Activated CD8-positive, alpha-beta memory T cell treated with anti-CD3 and anti-CD28 coated beads, Interleukin-2, amount 50 U/mL, for 1 hour (primary cell): ENCODE data around the gene HNRNPCL1.
"Not testable (repeated sequence)": the region's sequence is repeated elsewhere in the genome, so short reads cannot be mapped to it uniquely, and the experiment has no call there.

Source experiments
- DNase-seq: peaks from one replicate; pipeline ENCODE4 v3.0.0-alpha.2; 2020; ENCODE audit errors: extremely low read depth

HNRNPCL1 gene

DNA sequence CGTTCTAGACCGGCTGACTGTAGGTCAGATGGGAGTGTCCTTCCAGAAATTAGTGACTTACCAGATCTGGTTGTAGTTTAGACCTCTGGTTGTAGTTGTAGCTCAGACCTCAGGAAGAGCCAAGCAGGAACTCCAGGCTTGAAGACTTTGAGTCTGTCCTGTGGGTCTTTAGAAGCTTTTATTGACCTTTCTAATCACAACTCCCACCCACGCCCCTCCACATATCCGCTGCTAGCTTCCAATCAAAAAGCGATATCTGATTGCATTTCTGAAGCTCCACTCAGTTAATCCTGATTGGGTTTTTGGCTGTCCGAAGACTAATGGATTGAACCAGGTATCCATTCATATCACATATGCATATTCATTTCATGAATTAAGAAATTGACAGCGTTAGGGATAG, at the start of gene HNRNPCL1:
HNRNPCL1 (minus strand) TSS at position 101 of the 400 bp plus-strand sequence. CDS start 431 bp downstream, outside the sequence.
- DNase-seq: not testable (repeated sequence)

DNA sequence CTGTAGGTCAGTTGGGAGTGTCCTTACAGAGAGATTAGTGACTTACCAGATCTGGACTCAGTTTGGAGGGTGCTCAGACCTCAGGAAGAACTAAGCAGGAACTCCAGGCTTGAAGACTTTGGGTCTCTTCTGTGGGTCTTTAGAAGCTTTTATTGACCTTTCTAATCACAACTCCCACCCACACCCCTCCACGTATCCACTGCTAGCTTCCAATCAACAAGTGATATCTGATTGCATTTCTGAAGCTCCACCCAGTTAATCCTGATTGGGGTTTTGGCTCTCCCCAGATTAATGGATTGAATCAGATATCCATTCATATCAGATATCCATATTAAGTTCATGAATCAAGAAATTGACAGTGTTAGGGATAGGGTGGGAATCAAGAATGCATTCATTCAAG, 49.6 kb upstream of the HNRNPCL1 start, which contains the start of gene PRAMEF10:
PRAMEF10 (minus strand) TSS at position 101 of the 400 bp plus-strand sequence. CDS start 2,423 bp downstream, outside the sequence.
- DNase-seq: not testable (repeated sequence)

DNA sequence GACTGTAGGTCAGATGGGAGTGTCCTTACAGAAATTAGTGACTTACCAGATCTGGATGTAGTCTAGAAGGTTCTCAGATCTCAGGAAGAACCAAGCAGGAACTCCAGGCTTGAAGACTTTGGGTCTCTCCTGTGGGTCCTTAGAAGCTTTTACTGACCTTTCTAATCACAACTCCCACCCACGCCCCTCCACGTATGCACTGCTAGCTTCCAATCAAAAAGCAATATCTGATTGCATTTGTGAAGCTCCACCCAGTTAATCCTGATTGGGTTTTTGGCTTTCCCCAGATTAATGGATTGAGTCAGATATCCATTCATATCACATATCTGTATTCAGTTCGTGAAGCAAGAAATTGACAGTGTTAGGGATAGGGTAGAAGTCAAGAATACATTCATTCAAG, 37.6 kb upstream of the HNRNPCL1 start, which contains the start of gene PRAMEF4:
PRAMEF4 (minus strand) TSS at position 101 of the 400 bp plus-strand sequence. CDS start 2,807 bp downstream, outside the sequence.
- not testable (repeated sequence) for DNase-seq

DNA sequence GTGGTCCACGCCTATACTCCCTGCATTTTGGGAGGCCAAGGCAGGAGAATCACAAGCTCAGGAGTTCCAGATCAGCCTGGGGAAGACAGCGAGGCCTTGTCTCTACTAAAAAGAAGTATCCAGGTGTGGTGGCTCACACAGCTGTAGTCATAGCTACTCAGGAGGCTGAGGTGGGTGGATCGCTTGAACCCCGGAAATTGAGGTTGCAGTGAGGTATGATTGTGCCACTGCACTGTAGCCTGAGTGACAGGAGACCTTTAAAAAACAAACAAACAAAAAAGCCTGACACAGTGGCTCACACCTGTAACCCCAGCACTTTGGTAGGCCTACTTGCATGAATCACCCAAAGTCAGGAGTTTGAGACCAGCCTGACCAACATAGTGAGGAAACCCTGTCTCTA, 29.9 kb upstream of the HNRNPCL1 start:
- not testable (repeated sequence) for DNase-seq

DNA sequence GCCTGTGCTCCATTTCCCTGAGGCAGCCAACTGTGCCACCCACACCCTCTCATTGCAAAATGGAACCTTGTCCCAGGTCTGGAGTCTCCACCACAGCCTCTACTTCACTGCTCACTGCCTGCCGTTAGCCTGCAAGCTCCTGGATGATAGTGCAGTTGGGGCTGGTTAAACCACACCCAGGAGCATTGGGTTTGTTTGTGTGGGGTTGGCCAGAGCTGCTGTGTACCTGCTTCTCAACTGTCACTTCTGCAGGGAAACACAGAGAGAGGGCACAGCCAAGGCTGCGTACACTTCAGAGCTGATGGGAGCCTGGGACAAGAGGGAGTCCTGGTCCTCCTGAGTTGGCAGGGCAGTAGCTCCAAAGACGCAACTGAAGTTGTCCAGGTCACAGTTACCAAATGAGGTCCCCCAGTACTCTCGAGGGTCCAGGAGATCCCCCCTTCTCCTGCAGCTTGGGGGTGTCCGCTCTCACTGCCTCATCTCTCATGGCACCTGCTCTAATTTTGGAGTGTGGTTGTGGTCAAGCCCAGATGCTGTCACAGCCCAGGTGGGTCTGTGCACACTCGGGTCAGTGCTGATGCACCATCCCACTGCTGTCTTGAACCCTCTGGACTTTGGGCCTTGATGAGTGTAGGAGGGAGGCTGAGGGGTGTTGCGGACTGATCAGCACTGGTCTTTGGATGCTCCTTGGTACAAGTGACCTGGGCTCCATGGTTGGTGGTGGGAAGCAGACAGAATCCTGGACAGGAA, 14.8 kb upstream of the HNRNPCL1 start:
- DNase-seq: not testable (repeated sequence)

DNA sequence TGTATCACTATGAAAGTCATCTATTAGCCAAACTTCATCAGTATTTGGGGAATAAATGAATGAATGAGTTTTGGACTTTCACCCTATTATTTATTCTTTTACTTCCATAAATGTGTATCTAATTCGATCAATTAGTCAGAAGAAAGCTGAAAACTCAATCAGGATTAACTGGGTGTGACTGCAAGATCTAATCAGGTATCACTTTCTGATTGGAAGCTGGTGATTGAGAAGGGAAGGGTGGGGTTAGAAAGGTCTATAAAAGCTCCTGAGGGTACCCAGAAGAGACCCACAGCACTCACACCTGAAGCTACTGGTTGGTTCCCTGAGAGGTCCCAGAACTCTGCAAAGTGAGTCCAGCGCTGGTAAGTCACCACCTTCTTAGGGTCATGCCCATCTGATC, 8.3 kb upstream of the HNRNPCL1 start, which contains the start of gene PRAMEF2:
PRAMEF2 (plus strand) TSS at position 301 of the 400 bp plus-strand sequence. CDS start 1,924 bp downstream, outside the sequence.
- not testable (repeated sequence) for DNase-seq

DNA sequence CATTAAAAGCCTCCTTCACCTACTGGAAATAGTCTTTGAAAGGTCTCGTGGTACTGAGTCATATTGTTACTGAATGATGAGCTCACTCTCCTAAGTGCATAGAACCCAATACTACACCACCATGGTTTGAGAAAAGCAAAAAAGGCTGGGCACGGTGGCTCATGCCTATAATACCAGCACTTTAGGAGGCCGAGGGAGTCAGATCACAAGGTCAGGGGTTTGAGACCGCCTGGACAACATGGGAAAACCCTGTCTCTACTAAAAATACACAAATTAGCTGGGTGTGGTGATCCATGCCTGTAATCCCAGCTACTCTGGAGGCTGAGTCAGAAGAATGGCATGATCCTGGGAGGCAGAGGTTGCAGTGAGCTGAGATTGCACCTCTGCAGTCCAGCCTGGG, 3.3 kb upstream of the HNRNPCL1 start:
- DNase-seq: no peak

DNA sequence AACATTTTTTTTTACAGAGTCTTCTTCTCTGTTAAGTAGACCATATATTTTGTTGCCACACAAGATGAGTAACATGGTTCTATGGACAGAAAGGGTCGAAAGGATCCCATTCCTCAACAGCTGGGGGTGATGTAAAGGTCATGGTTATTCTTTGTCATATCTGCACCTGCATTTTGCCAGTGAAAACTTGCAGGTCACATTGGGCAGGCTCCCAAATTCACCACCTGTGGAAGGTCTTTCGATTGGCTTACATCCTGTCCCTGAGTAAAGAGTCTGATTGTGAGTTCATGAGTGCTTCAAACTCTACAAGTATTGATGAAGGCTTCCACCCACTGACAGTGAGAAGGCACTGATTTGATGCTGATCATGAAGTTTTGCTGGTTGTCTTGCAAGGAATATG, 15.3 kb downstream of the HNRNPCL1 start:
- DNase-seq: not testable (repeated sequence)

DNA sequence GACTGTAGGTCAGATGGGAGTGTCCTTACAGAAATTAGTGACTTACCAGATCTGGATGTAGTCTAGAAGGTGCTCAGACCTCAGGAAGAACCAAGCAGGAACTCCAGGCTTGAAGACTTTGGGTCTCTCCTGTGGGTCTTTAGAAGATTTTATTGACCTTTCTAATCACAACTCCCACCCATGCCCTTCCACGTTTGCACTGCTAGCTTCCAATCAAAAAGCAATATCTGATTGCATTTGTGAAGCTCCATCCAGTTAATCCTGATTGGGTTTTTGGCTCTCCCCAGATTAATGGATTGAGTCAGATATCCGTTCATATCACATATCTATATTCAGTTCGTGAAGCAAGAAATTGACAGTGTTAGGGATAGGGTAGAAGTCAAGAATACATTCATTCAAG, 17.2 kb downstream of the HNRNPCL1 start, which contains the start of gene PRAMEF11:
PRAMEF11 (minus strand) TSS at position 101 of the 400 bp plus-strand sequence. CDS start 2,621 bp downstream, outside the sequence.
- DNase-seq: not testable (repeated sequence)

DNA sequence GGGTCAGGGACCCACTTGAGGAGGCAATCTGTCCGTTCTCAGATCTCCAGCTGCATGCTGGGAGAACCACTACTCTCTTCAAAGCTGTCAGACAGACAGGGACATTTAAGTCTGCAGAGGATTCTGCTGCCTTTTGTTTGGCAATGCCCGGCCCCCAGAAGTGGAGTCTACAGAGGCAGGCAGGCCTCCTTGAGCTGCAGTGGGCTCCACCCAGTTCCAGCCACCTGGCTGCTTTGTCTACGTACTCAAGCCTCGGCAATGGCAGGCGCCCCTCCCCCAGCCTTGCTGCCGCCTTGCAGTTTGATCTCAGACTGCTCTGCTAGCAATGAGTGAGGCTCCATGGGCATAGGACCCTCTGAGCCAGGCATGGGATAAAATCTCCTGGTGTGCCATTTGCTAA, 29.5 kb downstream of the HNRNPCL1 start:
- not testable (repeated sequence) for DNase-seq

DNA sequence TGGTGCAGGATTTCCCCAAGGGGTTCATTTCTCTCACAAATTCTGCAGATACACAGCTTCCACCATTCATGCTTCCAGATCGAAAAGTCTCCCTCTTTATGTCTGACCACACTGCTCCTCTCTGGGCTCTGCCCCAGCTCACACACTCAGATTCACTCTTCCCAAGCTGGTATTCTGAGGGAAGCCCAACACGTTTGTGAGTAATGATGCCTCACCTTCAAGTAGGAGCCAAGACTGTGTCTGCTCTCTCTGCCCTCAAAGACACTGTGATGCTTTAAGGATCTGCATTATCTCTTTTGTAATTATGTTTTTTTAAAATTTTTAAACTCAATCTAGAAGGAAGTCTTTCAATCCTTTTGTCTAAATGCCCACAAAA, 37.1 kb downstream of the HNRNPCL1 start:
- no peak for DNase-seq

DNA sequence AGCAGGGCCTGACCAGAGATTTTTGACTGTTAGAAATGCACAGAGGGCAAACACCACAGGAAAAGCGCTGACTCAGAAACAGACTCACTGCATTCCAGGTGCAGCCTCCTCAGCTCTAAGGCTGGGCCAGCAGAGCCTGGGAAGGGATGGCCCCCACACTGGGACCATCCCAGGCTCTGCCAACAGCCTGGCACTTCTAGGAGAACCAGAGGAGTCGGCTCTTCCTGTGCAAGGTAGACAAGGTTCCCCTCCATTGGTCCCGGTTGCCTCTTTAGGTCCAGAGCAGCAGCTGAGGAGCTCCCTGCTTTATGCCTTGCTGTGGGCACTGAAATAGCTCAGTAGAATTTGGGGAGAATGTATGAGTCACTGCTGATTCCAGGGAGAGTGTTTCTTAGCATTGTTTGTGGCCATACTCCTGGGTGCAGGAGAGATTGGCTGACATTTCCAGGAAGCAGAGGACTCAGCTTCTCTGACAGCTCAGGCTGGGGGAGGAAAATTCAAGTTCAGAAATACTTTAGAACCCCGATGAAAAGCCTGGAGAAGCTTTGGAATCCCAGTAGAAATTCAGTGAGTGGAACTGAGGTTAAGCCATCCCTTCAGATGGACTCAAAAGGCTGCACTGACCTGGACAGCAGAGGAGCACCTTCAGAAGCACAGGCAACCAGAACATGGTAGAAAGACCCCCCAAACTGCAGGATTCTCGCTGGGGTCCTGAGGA, 37.7 kb downstream of the HNRNPCL1 start:
- no peak for DNase-seq

DNA sequence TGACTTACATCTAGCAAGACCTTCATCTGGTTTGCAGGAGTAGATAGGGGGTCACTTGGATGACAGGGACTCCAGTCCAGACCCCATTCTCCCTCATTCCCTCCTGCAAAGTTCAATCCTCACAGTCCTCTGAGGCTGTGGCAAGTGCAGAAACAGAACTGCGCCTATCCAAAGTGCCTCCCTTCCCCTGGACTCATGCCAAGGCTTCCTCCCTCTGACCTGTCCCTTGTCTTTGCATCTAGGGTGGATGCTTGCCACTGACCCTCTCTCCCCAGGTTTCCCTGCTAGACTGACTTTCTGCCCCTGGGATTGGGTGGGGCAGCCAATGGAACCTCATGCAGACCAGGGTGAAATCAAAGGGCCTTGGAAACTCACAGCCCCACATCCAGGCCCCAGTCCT, 38.6 kb downstream of the HNRNPCL1 start:
- DNase-seq: no peak

DNA sequence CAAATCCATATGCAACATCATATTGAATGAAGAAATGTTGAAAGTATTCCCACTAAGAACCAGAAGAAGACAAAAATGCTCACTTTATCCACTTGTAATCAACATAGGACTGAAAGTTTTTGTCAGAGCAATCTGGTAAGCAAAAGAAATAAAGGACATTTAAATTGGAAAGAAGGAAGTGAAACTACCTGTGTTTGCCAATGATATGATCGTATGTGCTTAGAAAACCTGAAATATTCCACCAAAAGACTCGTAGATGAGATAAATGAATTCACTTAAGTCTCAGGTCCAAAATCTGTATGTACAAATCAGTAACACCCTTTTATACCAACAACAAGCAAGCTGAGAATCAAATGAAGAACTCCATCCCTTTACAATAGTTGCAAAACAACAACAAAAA, 48.8 kb downstream of the HNRNPCL1 start:
- no peak for DNase-seq

DNA sequence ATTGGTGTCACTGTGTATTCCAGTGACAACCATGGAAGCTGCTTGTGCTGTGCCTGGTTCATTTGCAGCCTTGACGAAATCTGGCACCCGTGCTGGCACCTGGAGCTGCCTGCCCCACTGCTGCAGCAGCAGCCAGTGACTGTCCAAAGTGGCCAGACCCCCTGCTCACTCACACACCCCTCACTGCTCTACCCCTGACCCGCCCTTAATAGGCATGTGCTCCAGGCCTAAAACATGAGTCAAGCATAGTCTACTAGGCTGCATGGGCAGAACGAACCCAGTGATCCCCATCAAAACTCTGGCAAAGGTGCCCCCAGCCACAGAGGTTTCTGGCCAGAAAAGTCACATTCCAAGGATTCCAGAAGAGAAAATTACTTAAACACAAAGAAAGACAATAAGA, 49.6 kb downstream of the HNRNPCL1 start:
- no peak for DNase-seq
